A673 (cell line): ENCODE results near the gene UGT1A4. TPM values are rescaled to one million over a fixed set of nuclear protein-coding genes. Genes with fewer than 3 reads are reported as not detected.

Experiments used
- BruUV-seq: library from RNA; stranded (reverse); fragments of 400-500 nt; replicated peaks from 2 replicates; lab custom pipeline; 2021; lab: Mats Ljungman, UMichigan
- CTCF ChIA-PET: fragments of 300-600 bp; sonication (Branson Sonifier 250); formaldehyde crosslinking; loops from one replicate; lab custom pipeline; 2022; ENCODE audit warnings: antibody characterized with exemption; lab: Charles Lee
- POLR2A ChIA-PET: fragments of 300-600 bp; sonication (Branson Sonifier 250); formaldehyde crosslinking; loops from one replicate; lab custom pipeline; 2022; ENCODE audit warnings: antibody characterized with exemption; ENCODE audit not compliant: low non-redundant PET; lab: Charles Lee
- DNase-seq: peaks from one replicate; pipeline ENCODE4 v3.0.0-alpha.2; 2015; ENCODE audit warnings: low spot score
- H3K27ac ChIP-seq: fragments of 200-600 bp; sonication (generic); 2 replicates; pipeline ENCODE4 v1.5.1; 2016; ENCODE audit warnings: mixed run types, low read depth, mild to moderate bottlenecking, mixed read lengths, antibody characterized with exemption, low read length; ENCODE audit not compliant: poor library complexity, severe bottlenecking
- H3K27me3 ChIP-seq: fragments of 200-600 bp; sonication (generic); replicated peaks from 2 replicates; pipeline ENCODE4 v1.6.1; 2017; ENCODE audit warnings: mixed run types, low read depth, mild to moderate bottlenecking, mixed read lengths, antibody characterized with exemption, low read length; ENCODE audit not compliant: insufficient read depth, poor library complexity
- H3K36me3 ChIP-seq: fragments of 200-600 bp; sonication (generic); 2 replicates; pipeline ENCODE4 v1.6.1; 2016; ENCODE audit warnings: mixed run types, mild to moderate bottlenecking, mixed read lengths, antibody characterized with exemption, low read length; ENCODE audit not compliant: insufficient read depth, poor library complexity, severe bottlenecking
- H3K4me1 ChIP-seq: fragments of 200-600 bp; sonication (generic); 2 replicates; pipeline ENCODE4 v1.6.1; 2017; ENCODE audit warnings: mixed run types, mild to moderate bottlenecking, mixed read lengths, antibody characterized with exemption, low read length; ENCODE audit not compliant: insufficient read depth, poor library complexity, severe bottlenecking
- H3K4me3 ChIP-seq: fragments of 200-600 bp; sonication (generic); 2 replicates; pipeline ENCODE4 v1.5.1; 2016; ENCODE audit warnings: low read depth, mixed run types, mild to moderate bottlenecking, mixed read lengths, low read length; ENCODE audit not compliant: poor library complexity, severe bottlenecking
- H3K9me3 ChIP-seq: fragments of 200-600 bp; sonication (generic); 2 replicates; pipeline ENCODE4 v1.6.1; 2016; ENCODE audit warnings: mixed run types, low read depth, mild to moderate bottlenecking, mixed read lengths, antibody characterized with exemption, low read length; ENCODE audit not compliant: poor library complexity, severe bottlenecking
- CTCF ChIP-seq: fragments of 300-800, 200-600 bp; sonication (generic); conservative IDR thresholded peaks from 2 replicates; pipeline ENCODE4 v1.5.1; 2017; ENCODE audit warnings: low read depth, mild to moderate bottlenecking, antibody characterized with exemption, low read length, moderate library complexity, mixed read lengths
- EZH2 ChIP-seq: fragments of 200-600 bp; sonication (generic); IDR thresholded peaks from 2 replicates; pipeline ENCODE4 v1.6.1; 2017; ENCODE audit warnings: borderline replicate concordance, low read depth, mild to moderate bottlenecking, mixed read lengths, antibody characterized with exemption, low read length; ENCODE audit not compliant: poor library complexity, severe bottlenecking
- intact Hi-C: fragments of 100-400 bp; cut with micrococcal nuclease; formaldehyde crosslinking; loops from one replicate; pipeline ENCODE4 v1.10.0; 2022; ENCODE audit not compliant: unreplicated experiment
- total RNA-seq: library from RNA; stranded (reverse); gene quantifications from 2 replicates; pipeline ENCODE4 v1.2.3, GENCODE V29; 2021

Gene UGT1A4
- total RNA-seq, 1 experiment from 2014 or later: 0.11 TPM

GRCh38 chr2:233772583-233772982 is 54.0 kb downstream of the UGT1A4 start:
- H3K27me3 ChIP-seq: no peaks in the 10 kb centered on the region
- H3K4me1 ChIP-seq: no peaks in the 10 kb centered on the region
- H3K4me3 ChIP-seq: no peak overlapping the region
- intact Hi-C loops: no loop called here
- no peak for DNase-seq
- POLR2A ChIA-PET: no interaction called here
- H3K9me3 ChIP-seq: no peaks in the 10 kb centered on the region
- BruUV-seq: no TSS peak
- no peak overlapping the region for H3K27ac ChIP-seq
- CTCF ChIA-PET: no interaction called here
- TF ChIP-seq CTCF (no peak), EZH2 (no peak)
- no peaks in the 10 kb centered on the region for H3K36me3 ChIP-seq

GRCh38 chr2:233773854-233774253 is 55.3 kb downstream of the UGT1A4 start:
- Histone ChIP-seq H3K36me3 (no peaks in the 10 kb centered on the region), H3K4me1 (no peaks in the 10 kb centered on the region), H3K27me3 (no peaks in the 10 kb centered on the region), H3K27ac (no peak overlapping the region), H3K9me3 (no peaks in the 10 kb centered on the region), H3K4me3 (no peak overlapping the region)
- no peak for DNase-seq
- TF ChIP-seq CTCF (no peak), EZH2 (no peak)
- intact Hi-C loops: no loop called here
- no TSS peak for BruUV-seq
- CTCF ChIA-PET: no interaction called here
- POLR2A ChIA-PET: no interaction called here

GRCh38 chr2:233775414-233775813 is 56.9 kb downstream of the UGT1A4 start:
- intact Hi-C loops: no loop called here
- H3K27me3 ChIP-seq: no peaks in the 10 kb centered on the region
- H3K4me3 ChIP-seq: no peak overlapping the region
- no peak overlapping the region for H3K27ac ChIP-seq
- TF ChIP-seq CTCF (no peak), EZH2 (no peak)
- no TSS peak for BruUV-seq
- no peaks in the 10 kb centered on the region for H3K4me1 ChIP-seq
- no peaks in the 10 kb centered on the region for H3K9me3 ChIP-seq
- CTCF ChIA-PET: no interaction called here
- H3K36me3 ChIP-seq: no peaks in the 10 kb centered on the region
- DNase-seq: no peak
- POLR2A ChIA-PET: no interaction called here
